Endometrium (tissue), 2 donors: ENCODE data around the gene CADPS.

ENCODE experiments used
- FAIRE-seq: peaks from 2 replicates; lab custom pipeline; 2012; peaks lifted over from hg19 to GRCh38; lab: Jason Lieb, UNC
- donor health status: control.
- donor health status: control.

Gene CADPS

GRCh38 chr3:62439176-62439813, 435.9 kb downstream of the CADPS start:
- FAIRE-seq: no peak

GRCh38 chr3:62436785-62437184, 438.4 kb downstream of the CADPS start:
- FAIRE-seq: no peak

- FAIRE-seq: no peak
Measured at GRCh38 chr3:62433396-62433795, 441.8 kb downstream of the CADPS start.

- no peak for FAIRE-seq
Measured at GRCh38 chr3:62421207-62421606, 454.0 kb downstream of the CADPS start.

- FAIRE-seq: no peak
Measured at GRCh38 chr3:62416144-62416543, 459.1 kb downstream of the CADPS start.

- FAIRE-seq: no peak
Measured at GRCh38 chr3:62415312-62415801, 459.9 kb downstream of the CADPS start.

- FAIRE-seq: no peak
Measured at GRCh38 chr3:62414786-62415185, 460.4 kb downstream of the CADPS start.

- no peak for FAIRE-seq
Measured at GRCh38 chr3:62413687-62414086, 461.5 kb downstream of the CADPS start.

- no peak for FAIRE-seq
Measured at GRCh38 chr3:62406945-62407344, 468.3 kb downstream of the CADPS start.

GRCh38 chr3:62405566-62405965, 469.6 kb downstream of the CADPS start:
- no peak for FAIRE-seq

- FAIRE-seq: no peak
Measured at GRCh38 chr3:62405135-62405534, 470.1 kb downstream of the CADPS start.

- FAIRE-seq: no peak
Measured at GRCh38 chr3:62404321-62404720, 470.9 kb downstream of the CADPS start.

- FAIRE-seq: no peak
Measured at GRCh38 chr3:62403765-62404164, 471.5 kb downstream of the CADPS start.

GRCh38 chr3:62392626-62393292, 482.5 kb downstream of the CADPS start:
- FAIRE-seq: no peak

GRCh38 chr3:62387251-62387650, 488.0 kb downstream of the CADPS start:
- no peak for FAIRE-seq

GRCh38 chr3:62379321-62379798, 495.9 kb downstream of the CADPS start:
- FAIRE-seq: no peak

GRCh38 chr3:62378921-62379320, 496.3 kb downstream of the CADPS start:
- FAIRE-seq: no peak

GRCh38 chr3:62378311-62378789, 496.9 kb downstream of the CADPS start:
- no peak for FAIRE-seq

GRCh38 chr3:62376906-62377877, 498.0 kb downstream of the CADPS start:
- no peak for FAIRE-seq

GRCh38 chr3:62376454-62376720, 498.8 kb downstream of the CADPS start:
- FAIRE-seq: no peak

- no peak for FAIRE-seq
Measured at GRCh38 chr3:62375655-62376453, 499.4 kb downstream of the CADPS start.
